DND-41 (cell line): Measurements from ENCODE around the gene PHF3.

ENCODE experiments used
- EZH2 ChIP-seq: IDR thresholded peaks from 3 replicates; pipeline ENCODE4 v1.6.1; 2012; ENCODE audit warnings: borderline replicate concordance, low read depth, mild to moderate bottlenecking, moderate library complexity, low read length, inconsistent platforms; ENCODE audit not compliant: severe bottlenecking
- TF ChIP-seq, protein P1 (sequence below): IDR thresholded peaks from 2 replicates; pipeline ENCODE4 v1.5.1; 2012; ENCODE audit warnings: borderline replicate concordance, low read length, moderate library complexity, mild to moderate bottlenecking; ENCODE audit not compliant: poor library complexity, severe bottlenecking; ENCODE audit errors: extremely low read depth

DNA sequence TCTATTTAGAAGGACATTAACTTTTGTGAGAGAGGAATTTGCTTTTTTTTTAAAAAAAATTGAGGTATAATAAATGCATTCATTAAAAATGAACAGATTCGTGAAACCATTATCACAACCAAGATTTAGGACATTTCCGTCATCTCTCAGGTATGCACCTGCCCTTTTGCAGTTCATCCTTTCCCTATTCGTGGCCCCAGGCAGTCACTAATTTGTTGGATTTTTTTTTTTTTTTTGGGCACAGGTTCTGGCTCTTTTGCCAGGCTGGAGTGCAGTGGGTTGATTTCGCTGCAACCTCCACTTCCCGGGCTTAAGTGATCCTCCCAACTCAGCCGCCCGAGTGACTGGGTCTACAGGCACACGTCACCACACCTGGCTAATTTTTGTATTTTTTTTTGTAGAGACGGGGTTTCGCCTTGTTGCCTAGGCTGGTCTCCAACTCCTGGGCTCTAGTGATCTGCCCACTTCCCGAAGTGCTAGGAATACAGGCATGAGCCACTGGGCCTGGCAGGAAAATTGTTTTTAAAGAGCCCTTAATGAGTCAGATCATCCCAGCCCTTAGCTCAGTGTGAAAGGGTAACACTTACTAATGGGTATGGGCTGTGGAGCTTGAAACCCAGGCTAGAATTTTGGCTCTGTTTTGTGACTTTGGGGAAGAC, 9.2 kb downstream of the PHF3 start:
- TF ChIP-seq, protein P1, sequence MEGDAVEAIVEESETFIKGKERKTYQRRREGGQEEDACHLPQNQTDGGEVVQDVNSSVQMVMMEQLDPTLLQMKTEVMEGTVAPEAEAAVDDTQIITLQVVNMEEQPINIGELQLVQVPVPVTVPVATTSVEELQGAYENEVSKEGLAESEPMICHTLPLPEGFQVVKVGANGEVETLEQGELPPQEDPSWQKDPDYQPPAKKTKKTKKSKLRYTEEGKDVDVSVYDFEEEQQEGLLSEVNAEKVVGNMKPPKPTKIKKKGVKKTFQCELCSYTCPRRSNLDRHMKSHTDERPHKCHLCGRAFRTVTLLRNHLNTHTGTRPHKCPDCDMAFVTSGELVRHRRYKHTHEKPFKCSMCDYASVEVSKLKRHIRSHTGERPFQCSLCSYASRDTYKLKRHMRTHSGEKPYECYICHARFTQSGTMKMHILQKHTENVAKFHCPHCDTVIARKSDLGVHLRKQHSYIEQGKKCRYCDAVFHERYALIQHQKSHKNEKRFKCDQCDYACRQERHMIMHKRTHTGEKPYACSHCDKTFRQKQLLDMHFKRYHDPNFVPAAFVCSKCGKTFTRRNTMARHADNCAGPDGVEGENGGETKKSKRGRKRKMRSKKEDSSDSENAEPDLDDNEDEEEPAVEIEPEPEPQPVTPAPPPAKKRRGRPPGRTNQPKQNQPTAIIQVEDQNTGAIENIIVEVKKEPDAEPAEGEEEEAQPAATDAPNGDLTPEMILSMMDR: no peak
- TF ChIP-seq EZH2: no peak
